WTC11 (cell line): ENCODE measurements around the gene PTGER1.

ENCODE experiments used
- ATF2 ChIP-seq: sonication (generic); formaldehyde crosslinking; IDR thresholded peaks from 2 replicates; pipeline ENCODE4 v1.8.1; 2022; ENCODE audit warnings: low read depth, missing genetic modification reagents, borderline replicate concordance
- CTCF ChIP-seq: fragments of 200-600 bp; IDR thresholded peaks from 2 replicates; pipeline ENCODE4 v1.8.0; 2022; ENCODE audit warnings: antibody characterized with exemption
- E2F5 ChIP-seq: sonication (generic); formaldehyde crosslinking; IDR thresholded peaks from 2 replicates; pipeline ENCODE4 v1.8.1; 2022; ENCODE audit warnings: mild to moderate bottlenecking, moderate library complexity, missing genetic modification reagents
- ESRRA ChIP-seq: sonication (generic); formaldehyde crosslinking; IDR thresholded peaks from 2 replicates; pipeline ENCODE4 v1.8.1; 2022; ENCODE audit warnings: mild to moderate bottlenecking, missing genetic modification reagents, borderline replicate concordance
- FOXK1 ChIP-seq: sonication (generic); formaldehyde crosslinking; IDR thresholded peaks from 2 replicates; pipeline ENCODE4 v1.8.0; 2022; ENCODE audit warnings: mild to moderate bottlenecking, moderate library complexity, missing genetic modification reagents
- HMGXB4 ChIP-seq: sonication (generic); formaldehyde crosslinking; IDR thresholded peaks from 2 replicates; pipeline ENCODE4 v1.8.1; 2023; ENCODE audit warnings: mild to moderate bottlenecking, moderate library complexity, missing genetic modification reagents
- JUN ChIP-seq: sonication (generic); formaldehyde crosslinking; IDR thresholded peaks from 2 replicates; pipeline ENCODE4 v1.8.0; 2023; ENCODE audit warnings: mild to moderate bottlenecking, missing genetic modification reagents
- KAT7 ChIP-seq: sonication (generic); formaldehyde crosslinking; IDR thresholded peaks from 2 replicates; pipeline ENCODE4 v1.8.1; 2023; ENCODE audit warnings: missing genetic modification reagents, mild to moderate bottlenecking, borderline replicate concordance
- MAX ChIP-seq: sonication (generic); formaldehyde crosslinking; IDR thresholded peaks from 2 replicates; pipeline ENCODE4 v1.8.0; 2022; ENCODE audit warnings: mild to moderate bottlenecking, missing genetic modification reagents
- NFYB ChIP-seq: sonication (generic); formaldehyde crosslinking; conservative IDR thresholded peaks from 2 replicates; pipeline ENCODE4 v1.8.0; 2022; ENCODE audit warnings: low read depth, missing genetic modification reagents
- NR3C1 ChIP-seq: sonication (generic); formaldehyde crosslinking; conservative IDR thresholded peaks from 2 replicates; pipeline ENCODE4 v1.8.1; 2023; ENCODE audit warnings: low read depth, mild to moderate bottlenecking, missing genetic modification reagents
- SP1 ChIP-seq: sonication (generic); formaldehyde crosslinking; conservative IDR thresholded peaks from 2 replicates; pipeline ENCODE4 v1.8.1; 2022; ENCODE audit warnings: missing genetic modification reagents
- ZBTB43 ChIP-seq: sonication (generic); formaldehyde crosslinking; IDR thresholded peaks from 2 replicates; pipeline ENCODE4 v1.8.1; 2023; ENCODE audit warnings: mild to moderate bottlenecking, missing genetic modification reagents

- no peak for TF ChIP-seq CTCF
- TF ChIP-seq ZBTB43 (CRISPR knock-in tag) = no peak
- TF ChIP-seq ATF2 = no peak
- TF ChIP-seq NR3C1 = no peak
- no peak for TF ChIP-seq HMGXB4 (CRISPR knock-in tag)
- TF ChIP-seq MAX (CRISPR knock-in tag) = no peak
- no peak for TF ChIP-seq FOXK1 (CRISPR knock-in tag)
- TF ChIP-seq NFYB = no peak
- no peak for TF ChIP-seq KAT7
- no peak for TF ChIP-seq ESRRA
- no peak for TF ChIP-seq E2F5 (CRISPR knock-in tag)
- TF ChIP-seq JUN (CRISPR knock-in tag) = no peak
- no peak for TF ChIP-seq SP1
Measured at GRCh38 chr19:14471436-14472187, 3.5 kb downstream of the PTGER1 start.
